Upper lobe of left lung (tissue), 4 donors: ENCODE data around the gene LCN2.

ENCODE experiments used
- EP300 ChIP-seq, 4 donors: sonication (generic); formaldehyde crosslinking; IDR thresholded peaks; one replicate each; pipeline ENCODE4 v1.5.1; 2017; ENCODE audit warnings: antibody characterized with exemption in 4 of 4, control low read depth in 2 of 4
- POLR2A ChIP-seq, 4 donors: fragments of 450-650 bp; IDR thresholded peaks; one replicate each; pipeline ENCODE4 v1.5.1; 2016 to 2017; ENCODE audit warnings: antibody characterized with exemption in 4 of 4, mild to moderate bottlenecking in 2 of 4
- POLR2AphosphoS5 ChIP-seq, 2 donors: sonication (generic); formaldehyde crosslinking; IDR thresholded peaks; one replicate each; pipeline ENCODE4 v1.5.1; 2017; ENCODE audit warnings: antibody characterized with exemption in 2 of 2
- TF ChIP-seq, protein P1 (sequence below), 6 experiments: fragments of 450-650 bp in 4 of 6; fragments of 200-600 bp in 2 of 6; sonication (generic) in 2 of 6; IDR thresholded peaks; one replicate each; pipeline ENCODE4 v1.5.1; 2016 to 2019; ENCODE audit warnings: antibody characterized with exemption in 6 of 6

- TF ChIP-seq POLR2A (IDR thresholded peaks at IDR 0.05), result no peak
- no peak for TF ChIP-seq POLR2AphosphoS5 (IDR thresholded peaks at IDR 0.05)
- TF ChIP-seq, protein P1, sequence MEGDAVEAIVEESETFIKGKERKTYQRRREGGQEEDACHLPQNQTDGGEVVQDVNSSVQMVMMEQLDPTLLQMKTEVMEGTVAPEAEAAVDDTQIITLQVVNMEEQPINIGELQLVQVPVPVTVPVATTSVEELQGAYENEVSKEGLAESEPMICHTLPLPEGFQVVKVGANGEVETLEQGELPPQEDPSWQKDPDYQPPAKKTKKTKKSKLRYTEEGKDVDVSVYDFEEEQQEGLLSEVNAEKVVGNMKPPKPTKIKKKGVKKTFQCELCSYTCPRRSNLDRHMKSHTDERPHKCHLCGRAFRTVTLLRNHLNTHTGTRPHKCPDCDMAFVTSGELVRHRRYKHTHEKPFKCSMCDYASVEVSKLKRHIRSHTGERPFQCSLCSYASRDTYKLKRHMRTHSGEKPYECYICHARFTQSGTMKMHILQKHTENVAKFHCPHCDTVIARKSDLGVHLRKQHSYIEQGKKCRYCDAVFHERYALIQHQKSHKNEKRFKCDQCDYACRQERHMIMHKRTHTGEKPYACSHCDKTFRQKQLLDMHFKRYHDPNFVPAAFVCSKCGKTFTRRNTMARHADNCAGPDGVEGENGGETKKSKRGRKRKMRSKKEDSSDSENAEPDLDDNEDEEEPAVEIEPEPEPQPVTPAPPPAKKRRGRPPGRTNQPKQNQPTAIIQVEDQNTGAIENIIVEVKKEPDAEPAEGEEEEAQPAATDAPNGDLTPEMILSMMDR (IDR thresholded peaks at IDR 0.05), result no peak
- TF ChIP-seq EP300 (IDR thresholded peaks at IDR 0.05), result no peak
These were observed 45.7 kb upstream of the LCN2 start for GRCh38 chr9:128103589-128103962.
